Activated CD4-positive, CD25-positive, alpha-beta regulatory T cell treated with anti-CD3 and anti-CD28 coated beads, Interleukin-2, amount 50 U/mL, for 16 hours (primary cell): ENCODE results near the gene OR2A42.
"Not testable (repeated sequence)": the region's sequence is repeated elsewhere in the genome, so short reads cannot be mapped to it uniquely, and the experiment has no call there.

Source experiments
- DNase-seq: peaks from one replicate; pipeline ENCODE4 v3.0.0-alpha.2; 2020; ENCODE audit warnings: low read depth, low spot score

Gene OR2A42, protein sequence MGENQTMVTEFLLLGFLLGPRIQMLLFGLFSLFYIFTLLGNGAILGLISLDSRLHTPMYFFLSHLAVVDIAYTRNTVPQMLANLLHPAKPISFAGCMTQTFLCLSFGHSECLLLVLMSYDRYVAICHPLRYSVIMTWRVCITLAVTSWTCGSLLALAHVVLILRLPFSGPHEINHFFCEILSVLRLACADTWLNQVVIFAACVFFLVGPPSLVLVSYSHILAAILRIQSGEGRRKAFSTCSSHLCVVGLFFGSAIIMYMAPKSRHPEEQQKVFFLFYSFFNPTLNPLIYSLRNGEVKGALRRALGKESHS

DNA sequence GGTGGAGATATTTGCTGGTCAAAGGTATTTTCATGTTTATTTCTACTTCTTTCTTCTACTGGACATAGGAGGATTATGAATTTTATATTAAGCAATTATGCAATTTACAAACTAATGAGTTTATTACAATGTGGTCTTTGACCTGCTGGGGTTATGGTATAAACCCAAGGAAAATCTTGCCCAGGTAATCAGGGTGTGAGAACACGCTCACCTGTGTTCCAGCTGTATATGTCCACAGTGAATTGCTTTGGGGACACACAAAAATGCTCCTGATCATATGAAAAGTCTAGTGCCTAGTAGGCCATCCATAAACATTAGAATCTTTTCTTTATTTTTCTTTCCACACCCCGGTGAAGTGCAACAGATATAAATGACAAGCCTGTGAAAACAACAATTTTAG is at the start of gene OR2A42:
OR2A42 (minus strand) TSS at position 241 of the 400 bp plus-strand sequence. CDS start 6,762 bp downstream, outside the sequence.
- DNase-seq = not testable (repeated sequence)

DNA sequence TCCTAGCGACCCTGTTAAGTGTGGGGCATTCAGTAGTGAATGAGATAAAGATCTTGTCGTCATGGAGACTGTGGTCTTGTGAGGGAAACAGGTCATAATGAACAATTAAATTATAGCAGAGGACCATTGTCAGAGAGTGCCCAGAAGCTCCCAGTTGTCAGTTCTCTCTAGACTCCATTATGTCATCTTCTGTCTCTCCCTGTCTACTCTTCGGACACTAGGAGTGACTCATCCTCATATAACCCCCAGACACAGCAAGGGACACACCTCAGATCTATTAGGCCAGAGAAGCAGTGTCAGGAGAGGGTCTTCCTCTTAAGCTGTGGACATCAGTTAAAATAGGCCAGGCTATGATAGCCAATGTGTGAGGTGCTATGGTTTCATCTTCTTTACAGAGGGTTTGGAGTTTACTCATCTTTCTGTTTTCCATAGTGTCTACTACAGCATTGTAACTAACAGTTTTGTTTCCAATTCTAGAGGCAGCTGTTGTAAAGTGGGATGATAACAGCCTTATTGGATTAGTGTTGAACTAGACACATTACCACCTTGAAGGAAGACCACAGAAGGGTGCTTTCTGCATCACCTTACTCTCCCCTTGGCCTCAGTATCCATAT is 47.9 kb upstream of the OR2A42 start:
- not testable (repeated sequence) for DNase-seq

DNA sequence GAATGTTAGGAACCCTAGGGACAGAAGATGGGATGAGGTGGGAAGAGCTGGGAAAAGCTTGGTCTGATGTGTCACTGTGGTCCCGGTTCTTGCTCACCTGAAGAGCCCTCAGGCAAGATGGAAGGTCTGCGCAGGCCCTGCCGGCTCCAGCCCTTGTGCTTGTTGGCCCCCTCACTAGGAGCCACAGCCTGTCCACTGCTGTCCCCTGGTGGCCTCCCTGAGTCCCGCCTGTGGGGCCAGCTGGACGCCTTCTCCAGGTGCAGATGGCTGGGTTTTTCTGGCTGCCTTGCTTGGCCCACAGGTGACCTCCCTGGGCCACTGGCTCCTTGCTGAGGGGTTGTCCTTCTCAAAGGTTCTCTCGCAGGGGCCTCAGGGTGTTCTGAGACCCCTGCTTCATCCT is 44.3 kb upstream of the OR2A42 start:
- DNase-seq = not testable (repeated sequence)

DNA sequence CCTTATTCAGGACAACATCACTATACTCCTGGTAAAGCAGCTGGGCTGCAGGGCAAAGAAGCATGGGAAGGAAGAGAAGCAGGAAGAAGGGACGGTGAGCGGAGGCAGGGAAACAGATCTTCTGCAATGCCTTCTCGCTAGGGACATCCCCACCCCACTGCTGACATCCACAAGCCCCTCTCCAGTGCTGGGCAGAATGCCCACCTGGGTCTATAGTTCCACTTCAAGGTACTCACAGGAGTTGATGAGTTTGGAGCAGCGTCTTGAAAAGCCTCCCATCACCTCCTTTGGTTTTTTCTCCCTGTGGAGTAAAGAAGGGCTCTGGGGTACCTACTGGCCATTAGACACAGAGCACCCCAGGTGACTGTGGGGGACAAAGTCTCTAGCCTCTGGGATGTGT is 43.1 kb upstream of the OR2A42 start:
- not testable (repeated sequence) for DNase-seq

DNA sequence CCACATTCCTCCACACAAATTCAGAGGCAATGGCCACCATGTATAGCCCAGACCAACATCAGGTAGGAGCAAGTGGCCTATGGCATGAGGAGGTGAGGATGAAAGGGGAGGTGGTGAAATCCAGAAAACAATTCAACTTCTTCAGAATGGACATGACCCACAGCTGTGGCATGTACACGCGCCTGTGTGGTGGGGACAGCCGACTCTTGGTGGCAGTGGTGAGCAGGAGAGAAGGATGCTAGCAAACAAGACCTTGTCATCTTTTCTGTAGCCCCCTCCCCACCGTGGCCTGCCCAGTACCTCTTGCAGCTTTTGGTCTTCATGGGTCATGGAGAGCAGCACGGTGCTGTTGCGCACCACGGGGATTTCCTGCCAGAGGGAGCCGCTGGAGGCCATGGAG is 42.6 kb upstream of the OR2A42 start:
- not testable (repeated sequence) for DNase-seq

DNA sequence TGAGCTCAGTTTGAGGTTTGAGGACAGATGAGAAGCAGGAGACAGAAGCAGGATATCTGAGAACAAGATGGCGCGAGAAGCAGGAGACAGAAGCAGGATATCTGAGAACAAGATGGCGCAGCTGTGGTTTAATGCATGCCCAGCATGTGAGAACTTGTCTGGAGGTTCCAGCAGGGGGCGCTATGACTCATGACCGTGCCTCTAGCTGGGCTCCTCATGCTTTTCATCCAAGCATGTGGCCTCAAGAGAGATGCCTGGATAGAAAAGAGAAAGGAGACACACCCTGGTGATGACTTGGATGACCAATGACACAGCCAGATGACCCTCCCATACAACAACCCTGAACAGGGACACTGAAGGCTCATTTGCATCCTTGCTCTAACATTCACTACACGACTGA is 40.6 kb upstream of the OR2A42 start:
- not testable (repeated sequence) for DNase-seq

DNA sequence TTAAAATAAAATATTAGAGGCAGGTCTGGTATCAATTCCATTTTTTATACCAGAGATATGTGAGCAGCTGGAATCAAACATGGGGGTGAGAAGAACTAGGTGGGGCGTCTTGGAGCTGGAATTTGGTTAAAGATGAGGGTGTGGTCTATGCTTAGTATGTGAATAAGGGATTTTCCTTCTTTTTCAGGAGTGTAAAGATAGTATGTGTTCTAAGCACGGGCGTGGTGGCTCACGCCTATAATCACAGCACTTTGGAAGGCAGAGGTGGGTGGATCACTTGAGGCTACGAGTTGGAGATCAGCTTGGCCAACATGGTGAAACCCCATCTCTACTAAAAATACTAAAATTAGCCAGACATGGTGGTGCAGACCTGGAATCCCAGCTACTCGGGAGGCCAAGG is 35.9 kb upstream of the OR2A42 start:
- not testable (repeated sequence) for DNase-seq

DNA sequence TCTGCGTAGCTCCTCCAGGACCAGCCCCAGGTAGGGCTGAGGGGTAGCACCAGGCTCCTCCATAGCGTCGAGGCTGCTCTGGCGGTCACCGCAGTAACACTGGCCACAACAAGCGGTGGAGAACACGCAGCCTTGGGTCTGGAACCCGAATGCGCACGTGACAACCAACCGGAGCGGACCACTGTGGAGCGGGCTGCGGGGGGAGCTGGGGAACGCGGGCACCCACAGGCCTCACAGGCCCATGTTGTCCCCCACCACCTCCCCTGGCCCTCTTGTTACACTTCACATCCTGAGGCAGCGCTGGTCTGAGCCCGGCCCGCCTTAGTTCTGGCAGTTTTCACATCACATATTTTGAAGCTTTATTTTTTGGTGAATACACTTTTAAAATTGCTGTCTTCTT is 29.8 kb upstream of the OR2A42 start, which contains the start of gene CTAGE8:
CTAGE8 (minus strand) TSS at position 101 of the 400 bp plus-strand sequence; CDS start at position 63, 38 bp downstream.
- DNase-seq = not testable (repeated sequence)

DNA sequence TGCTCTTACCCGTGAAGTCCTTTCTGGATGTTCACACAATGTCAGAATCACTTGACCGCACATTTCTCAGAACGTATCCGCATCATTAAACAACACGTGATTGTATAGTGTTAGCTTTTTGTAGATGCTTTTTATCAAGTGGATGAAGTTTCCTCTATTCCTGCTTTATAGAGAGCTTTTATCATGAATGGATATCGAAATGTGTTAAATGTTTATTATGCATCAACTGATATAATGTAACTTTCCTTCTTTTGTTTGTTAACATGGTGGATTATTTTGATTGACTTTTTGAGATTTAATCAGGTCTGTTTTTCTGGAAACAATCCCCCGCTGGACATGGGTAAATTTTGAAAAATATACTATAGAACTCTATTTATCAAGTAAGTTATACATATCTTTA is 25.3 kb upstream of the OR2A42 start, which contains the start of gene OR2A7:
OR2A7 (minus strand) TSS at position 101 of the 400 bp plus-strand sequence. CDS start 5,164 bp downstream, outside the sequence.
- DNase-seq = not testable (repeated sequence)

DNA sequence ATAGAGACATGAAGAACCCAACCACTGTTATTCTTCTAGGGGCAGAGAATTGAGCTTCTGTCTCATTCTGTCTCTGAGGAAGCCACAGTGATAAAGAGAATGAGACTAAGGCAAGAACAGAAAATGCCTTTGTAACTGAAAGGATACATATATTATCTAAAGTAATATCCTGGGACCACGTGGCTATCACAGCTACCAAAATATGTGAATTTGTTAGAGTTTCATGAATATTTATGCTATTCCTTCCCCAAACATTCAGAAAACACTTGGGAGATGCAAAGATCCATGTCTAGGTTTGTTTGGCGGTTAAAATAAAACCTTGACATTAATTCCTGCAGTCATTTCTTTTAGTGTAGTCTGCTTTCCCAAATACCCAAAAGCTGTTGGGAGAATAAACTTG is 22.7 kb upstream of the OR2A42 start:
- not testable (repeated sequence) for DNase-seq

DNA sequence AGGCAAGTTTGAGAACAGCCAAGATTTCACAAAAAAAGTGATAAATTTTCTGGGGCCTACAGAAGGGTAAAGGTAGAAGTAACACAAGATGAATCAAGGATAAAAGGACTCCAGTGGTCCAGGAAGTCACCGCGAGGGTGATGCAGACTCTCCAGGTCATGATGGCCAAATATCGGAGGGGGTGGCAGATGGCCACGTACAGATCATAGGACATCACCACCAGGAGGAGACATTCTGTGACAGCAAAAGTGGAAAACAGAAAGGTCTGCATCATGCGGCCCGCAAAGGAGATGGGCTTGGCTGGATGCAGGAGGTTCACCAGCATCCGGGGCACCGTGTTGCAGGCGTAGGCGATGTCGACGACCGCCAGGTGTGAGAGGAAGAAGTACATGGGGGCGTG is 19.7 kb upstream of the OR2A42 start:
- DNase-seq = not testable (repeated sequence)

DNA sequence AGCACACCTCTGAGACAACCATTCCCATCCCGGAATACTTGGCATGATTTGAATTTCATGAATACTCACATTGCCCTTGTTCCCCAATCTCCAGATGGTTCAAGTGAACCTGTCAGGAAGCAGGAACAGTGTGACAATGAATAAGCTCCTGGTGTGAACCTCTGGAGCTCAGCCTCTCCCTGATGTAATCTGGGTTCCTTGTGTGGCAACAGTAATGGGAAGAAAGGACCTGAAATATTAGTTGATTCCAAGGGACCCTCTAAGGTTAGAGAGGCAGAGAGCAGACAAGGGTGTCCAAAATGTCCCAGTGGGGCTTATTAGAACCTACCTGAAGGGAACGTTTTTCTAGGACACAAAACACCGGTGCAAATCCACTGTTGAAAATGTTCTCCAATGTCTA is 16.7 kb upstream of the OR2A42 start:
- DNase-seq = no peak

DNA sequence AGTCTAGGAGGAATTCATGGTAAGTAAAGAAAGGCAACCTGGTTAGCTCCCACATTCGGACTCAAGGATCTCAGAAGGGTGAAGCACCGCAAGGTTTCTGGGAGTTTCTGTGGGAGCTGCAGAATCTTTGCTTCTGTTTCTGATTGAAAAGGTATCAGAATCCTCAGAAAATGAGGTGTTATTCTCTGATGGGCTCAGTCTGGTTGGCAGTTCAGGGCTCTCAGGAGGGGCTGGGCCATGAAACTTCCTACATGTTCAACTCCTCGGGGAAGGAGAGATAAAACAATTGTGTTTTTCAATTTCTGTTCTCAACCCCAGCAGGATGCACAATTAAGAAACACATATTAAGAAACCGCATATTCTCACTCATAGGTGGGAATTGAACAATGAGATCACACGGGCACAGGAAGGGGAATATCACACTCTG is 16.1 kb upstream of the OR2A42 start:
- no peak for DNase-seq

DNA sequence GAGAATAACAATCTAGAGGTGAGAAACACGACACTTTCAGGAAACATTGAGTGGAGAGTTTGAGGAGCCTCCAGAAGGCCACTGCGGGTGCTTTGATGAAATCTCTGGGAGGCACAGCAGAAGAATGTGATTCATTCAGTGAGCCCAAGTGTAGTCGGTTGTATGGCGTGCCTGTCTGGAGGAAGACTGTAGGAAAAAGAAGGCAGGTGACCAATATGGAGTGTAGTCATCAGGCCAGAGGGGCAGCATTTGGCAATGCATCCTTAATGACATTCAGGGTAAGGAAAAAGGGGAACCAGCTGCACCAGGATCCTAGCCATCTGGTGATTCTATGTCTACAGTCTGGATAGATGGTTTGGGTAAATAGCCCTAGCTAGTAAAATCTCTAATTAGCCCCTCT is 12.9 kb upstream of the OR2A42 start:
- not testable (repeated sequence) for DNase-seq

DNA sequence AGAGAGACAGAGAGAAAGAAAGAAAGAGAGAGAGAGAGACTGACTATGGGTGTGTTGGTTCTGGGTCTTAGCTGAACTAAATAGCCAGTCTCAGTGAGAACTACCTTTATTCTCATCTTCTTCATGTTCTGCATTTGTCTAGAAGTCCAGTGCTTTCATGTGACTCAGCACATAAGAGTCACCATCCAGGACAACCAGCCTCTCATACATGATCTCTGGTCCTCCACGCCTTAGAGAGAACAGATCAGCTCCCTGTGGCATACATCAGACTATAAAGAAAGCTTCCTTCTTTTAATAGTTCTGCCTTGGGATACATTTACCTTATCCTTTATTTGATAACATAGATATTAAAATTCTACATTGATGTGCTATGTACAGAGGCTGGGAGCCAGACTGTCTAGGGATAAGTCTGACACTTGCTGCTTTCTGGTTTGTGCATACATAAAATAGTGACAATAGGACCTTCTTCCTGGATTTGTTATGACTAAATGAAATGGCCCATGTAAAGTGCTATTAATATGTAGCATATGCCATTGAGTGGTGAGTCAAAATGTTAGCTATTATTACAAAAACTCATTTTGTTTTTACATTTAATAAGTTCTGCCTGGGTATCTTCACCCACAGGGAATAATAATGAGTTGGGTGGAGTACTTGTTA is 8.4 kb upstream of the OR2A42 start:
- DNase-seq = not testable (repeated sequence)

DNA sequence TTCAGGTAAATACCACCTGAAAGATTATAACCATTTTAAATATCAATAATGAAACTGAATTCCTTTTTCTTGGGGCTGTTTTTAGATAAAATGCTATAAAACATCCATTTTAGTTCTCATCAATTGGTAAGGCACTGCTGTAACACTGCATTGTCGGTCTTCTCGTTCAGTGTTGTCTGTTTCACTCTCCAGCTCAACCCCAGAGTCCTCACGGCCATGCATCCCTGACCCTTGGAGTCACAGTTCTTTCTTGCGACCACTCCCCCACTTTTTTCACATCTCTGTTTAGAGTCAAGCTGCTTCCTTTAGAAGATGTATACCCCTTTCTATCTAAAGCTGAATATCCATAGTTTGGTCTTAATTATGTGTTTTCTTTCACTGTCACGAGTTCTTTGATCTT is 7.6 kb upstream of the OR2A42 start:
- DNase-seq = not testable (repeated sequence)

DNA sequence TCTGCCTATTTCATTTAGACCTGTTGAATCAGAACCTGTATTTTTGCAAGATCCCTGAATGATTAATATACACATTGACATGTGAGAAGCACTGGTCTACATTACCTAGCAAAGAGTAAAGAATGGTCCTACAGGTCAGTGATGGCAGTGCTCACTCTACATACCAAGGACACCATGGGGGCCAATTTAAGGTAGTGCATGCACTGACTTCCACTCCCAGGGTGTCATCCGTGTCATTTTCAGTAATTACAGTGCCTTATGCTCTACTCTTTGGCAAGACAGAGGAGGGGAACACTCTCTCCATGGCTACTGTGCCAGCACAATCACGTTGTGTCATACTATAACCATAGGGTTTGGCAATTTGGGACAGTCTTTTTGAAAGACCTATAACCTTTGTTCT is 6.0 kb upstream of the OR2A42 start:
- not testable (repeated sequence) for DNase-seq

DNA sequence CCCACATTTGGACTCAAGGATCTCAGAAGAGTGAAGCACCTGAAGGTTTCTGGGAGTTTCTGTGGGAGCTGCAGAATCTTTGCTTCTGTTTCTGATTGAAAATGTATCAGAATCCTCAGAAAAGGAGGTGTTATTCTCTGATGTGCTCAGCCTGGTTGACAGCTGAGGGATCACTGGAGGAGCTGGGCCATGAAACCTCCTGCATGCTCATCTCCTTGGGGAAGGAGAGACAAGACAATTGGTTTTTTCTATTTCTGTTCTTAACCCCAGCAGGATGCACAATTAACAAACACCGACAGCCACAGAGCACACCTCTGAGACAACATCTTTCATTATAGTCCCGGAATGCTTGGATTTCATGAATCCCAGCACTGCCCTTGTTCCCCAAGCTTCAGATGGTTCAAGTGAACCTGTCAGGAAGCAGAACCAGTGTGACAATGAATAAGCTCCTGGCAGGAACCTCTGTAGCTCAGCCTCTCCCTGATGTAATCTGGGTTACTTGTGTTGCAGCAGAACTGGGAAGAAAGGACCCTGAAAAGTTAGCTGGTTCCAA is 799 bp downstream of the OR2A42 start:
- not testable (repeated sequence) for DNase-seq

DNA sequence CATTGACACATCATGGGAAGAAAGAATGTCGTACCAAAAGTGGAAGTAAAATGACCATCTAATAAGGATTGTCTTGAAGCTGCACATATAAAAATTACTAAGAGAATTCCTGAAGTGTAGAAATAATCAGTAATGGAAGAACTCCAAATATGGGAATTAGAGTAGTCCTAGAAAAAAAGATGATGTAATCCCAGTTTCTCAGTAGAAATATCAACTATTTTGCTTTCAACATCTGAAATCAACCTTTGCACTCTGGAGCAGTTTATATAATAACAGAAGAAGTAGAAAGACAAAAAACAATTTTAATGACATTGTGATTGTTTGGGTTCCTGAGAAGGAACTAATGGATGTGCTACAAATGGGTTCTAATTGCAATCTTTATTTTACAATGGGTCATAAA is 6.4 kb downstream of the OR2A42 start:
- DNase-seq = not testable (repeated sequence)

DNA sequence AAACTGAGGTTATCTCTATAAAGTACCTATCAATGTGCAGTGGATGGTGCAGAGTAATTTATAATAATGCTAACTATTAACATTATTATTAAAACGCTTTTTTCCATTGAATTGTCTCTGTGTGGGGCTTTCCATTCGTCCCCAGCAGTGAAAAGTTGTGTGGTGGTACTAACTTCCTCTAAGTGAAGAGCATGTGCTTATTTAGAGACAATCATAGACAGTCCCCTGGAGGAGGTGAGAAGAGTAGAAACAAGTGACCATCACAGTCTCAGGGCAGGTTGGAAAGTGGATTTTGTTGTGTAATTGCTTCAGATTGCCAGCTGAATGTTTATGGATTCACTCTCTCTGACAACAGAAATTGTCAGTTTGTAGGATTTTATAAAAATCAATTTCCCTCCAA is 8.4 kb downstream of the OR2A42 start:
- DNase-seq = not testable (repeated sequence)

DNA sequence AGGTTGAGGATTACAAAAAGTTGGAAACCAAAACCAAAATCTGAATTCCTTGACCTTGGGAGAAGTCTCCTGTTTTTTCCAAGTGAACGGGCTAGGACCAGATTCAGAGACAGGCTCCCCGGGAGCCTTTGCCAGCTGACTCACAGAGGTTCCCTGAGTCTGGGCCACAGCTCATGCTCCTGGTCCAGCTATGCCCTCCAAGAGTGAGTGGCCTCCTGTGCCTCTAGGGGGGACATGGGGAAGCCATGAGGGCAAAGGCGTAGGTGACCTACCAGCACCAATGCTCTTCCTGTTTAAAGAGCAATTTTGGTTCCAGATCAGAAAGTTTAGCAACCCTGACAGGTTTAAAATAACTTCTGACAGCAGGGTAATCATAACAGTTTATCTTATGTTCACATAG is 10.6 kb downstream of the OR2A42 start:
- DNase-seq = not testable (repeated sequence)

DNA sequence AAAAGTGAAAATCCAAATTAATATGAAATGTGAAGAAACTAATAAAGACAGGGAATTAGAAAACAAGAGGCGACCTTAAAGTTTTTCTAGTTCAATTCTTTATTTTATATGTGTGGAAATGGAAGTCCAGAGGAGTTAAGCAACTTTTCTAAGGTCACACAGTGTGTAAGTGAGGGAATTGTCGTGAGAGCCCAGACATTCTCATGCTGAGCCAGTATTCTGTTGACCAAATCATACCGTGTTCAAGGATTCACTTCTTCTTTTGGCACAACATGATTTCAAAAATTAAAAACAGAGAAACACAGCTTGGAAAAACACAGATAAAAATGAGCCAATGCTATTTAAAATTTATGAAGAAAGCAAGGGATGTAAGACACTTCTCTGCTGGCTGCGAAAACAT is 12.5 kb downstream of the OR2A42 start:
- not testable (repeated sequence) for DNase-seq
